ENCODE results near the gene HSPE1.
"Not testable (repeated sequence)": the region's sequence is repeated elsewhere in the genome, so short reads cannot be mapped to it uniquely, and the experiment has no call there.

The HSPE1 gene

GRCh38 chr2:197499594-197500502 is at the start of gene HSPE1, which contains the start of gene HSPD1:
Gene HSPE1, plus strand, starts transcription at chr2:197500379. Its CDS starts 58 bp downstream, at chr2:197500437.
Gene HSPD1, minus strand, starts transcription at chr2:197499840. Its CDS starts 992 bp downstream, at chr2:197498848.
- peak; percentile 91 to 99 for DNase-seq

GRCh38 chr2:197450465-197450864 is 49.7 kb upstream of the HSPE1 start:
- no peak for DNase-seq

- DNase-seq, result not testable (repeated sequence)
These were observed 49.2 kb upstream of the HSPE1 start for GRCh38 chr2:197450935-197451358.

GRCh38 chr2:197452754-197453122 is 47.4 kb upstream of the HSPE1 start:
- no peak for DNase-seq

GRCh38 chr2:197453123-197453913 is 46.9 kb upstream of the HSPE1 start, which contains the start of gene COQ10B:
Gene COQ10B, plus strand, starts transcription at chr2:197453552. Its CDS starts 9 bp downstream, at chr2:197453561.
- peak; percentile 93 to 99 for DNase-seq

- no peak for DNase-seq
These were observed 46.2 kb upstream of the HSPE1 start for GRCh38 chr2:197453914-197454398.

GRCh38 chr2:197454923-197455322 is 45.3 kb upstream of the HSPE1 start:
- DNase-seq, result no peak

- no peak for DNase-seq
These were observed 44.8 kb upstream of the HSPE1 start for GRCh38 chr2:197455428-197455827.

- DNase-seq, result no peak
These were observed 39.5 kb upstream of the HSPE1 start for GRCh38 chr2:197460649-197461048.

- no peak for DNase-seq
These were observed 39.1 kb upstream of the HSPE1 start for GRCh38 chr2:197461057-197461456.

GRCh38 chr2:197464175-197464574 is 36.0 kb upstream of the HSPE1 start:
- no peak for DNase-seq

GRCh38 chr2:197472166-197472565 is 28.0 kb upstream of the HSPE1 start:
- DNase-seq, result no peak

GRCh38 chr2:197477797-197478196 is 22.4 kb upstream of the HSPE1 start:
- DNase-seq, result no peak

- DNase-seq, result no peak
These were observed 19.8 kb upstream of the HSPE1 start for GRCh38 chr2:197480165-197481036.

GRCh38 chr2:197484248-197484647 is 15.9 kb upstream of the HSPE1 start:
- DNase-seq, result not testable (repeated sequence)

GRCh38 chr2:197486175-197486574 is 14.0 kb upstream of the HSPE1 start:
- no peak for DNase-seq

- no peak for DNase-seq
These were observed 12.8 kb upstream of the HSPE1 start for GRCh38 chr2:197487385-197487784.

GRCh38 chr2:197495433-197496134 is 4.6 kb upstream of the HSPE1 start:
- no peak for DNase-seq

- DNase-seq, result no peak
These were observed 3.5 kb upstream of the HSPE1 start for GRCh38 chr2:197496695-197497094.

GRCh38 chr2:197497326-197497725 is 2.9 kb upstream of the HSPE1 start:
- DNase-seq, result no peak

GRCh38 chr2:197498235-197498936 is 1.8 kb upstream of the HSPE1 start:
- no peak for DNase-seq
